CD4-positive, alpha-beta T cell treated with Interleukin-4 for 4 hours (primary cell): ENCODE results near the gene CCDC47.
"Not testable (repeated sequence)": the region's sequence is repeated elsewhere in the genome, so short reads cannot be mapped to it uniquely, and the experiment has no call there.

ENCODE experiments used
- DNase-seq: peaks from one replicate; pipeline ENCODE4 v3.0.0-alpha.2; 2020

Gene CCDC47

DNA sequence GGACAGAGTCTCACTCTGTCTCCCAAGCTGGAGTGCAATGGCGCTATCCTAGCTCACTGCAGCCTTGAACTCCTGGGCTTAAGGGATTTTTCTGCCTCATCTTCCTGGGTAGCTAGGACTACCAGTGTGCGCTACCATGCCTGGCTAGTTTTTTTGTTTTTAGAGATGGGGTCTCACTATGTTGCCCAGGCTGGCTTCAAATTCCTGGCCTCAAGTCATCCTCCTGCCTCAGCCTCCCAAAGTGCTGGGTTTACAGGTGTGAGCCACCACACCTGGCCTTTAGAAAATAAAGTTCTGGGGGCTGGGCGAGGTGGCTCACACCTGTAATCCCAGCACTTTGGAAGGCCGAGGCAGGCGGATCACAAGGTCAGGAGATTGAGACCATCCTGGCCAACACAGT is 53.2 kb downstream of the CCDC47 start:
- DNase-seq: not testable (repeated sequence)

DNA sequence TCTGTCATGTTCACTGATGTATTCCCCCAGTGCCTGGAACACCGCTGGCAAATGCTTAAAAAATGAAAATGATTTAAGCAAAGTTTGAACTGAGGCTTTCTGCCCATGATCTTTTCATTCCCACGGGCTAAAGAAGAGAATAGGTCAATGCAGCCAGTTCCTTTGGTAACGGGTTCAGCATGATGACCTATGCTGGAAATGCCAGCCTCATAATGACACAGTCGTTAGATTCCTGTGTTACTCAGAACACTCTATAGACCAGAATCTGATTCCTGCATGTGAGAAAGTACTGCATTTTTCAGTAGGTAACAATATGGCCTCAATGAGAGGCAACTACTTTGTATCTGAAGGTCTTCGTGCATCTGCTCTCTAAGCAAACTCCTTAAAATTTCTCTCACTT is 54.4 kb downstream of the CCDC47 start:
- DNase-seq: no peak

DNA sequence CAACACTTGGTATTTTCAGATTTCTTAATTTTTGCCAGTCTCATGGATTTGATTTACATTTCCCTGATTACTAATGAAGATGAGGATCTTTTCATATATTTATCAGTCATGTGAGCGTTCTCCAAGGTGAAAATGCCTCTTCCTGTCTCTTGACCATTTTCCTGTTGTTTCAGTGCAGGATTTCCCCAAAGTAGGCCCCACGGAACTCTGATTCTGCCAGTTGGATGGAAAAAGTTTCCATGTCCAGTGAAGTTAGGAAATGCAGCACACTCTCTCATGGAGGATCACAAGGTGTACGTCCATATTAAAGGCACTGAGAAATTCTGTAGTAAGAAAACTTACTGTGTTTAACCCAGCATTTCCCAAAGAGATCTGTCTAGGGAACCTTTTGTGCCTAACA is 57.0 kb downstream of the CCDC47 start:
- no peak for DNase-seq

DNA sequence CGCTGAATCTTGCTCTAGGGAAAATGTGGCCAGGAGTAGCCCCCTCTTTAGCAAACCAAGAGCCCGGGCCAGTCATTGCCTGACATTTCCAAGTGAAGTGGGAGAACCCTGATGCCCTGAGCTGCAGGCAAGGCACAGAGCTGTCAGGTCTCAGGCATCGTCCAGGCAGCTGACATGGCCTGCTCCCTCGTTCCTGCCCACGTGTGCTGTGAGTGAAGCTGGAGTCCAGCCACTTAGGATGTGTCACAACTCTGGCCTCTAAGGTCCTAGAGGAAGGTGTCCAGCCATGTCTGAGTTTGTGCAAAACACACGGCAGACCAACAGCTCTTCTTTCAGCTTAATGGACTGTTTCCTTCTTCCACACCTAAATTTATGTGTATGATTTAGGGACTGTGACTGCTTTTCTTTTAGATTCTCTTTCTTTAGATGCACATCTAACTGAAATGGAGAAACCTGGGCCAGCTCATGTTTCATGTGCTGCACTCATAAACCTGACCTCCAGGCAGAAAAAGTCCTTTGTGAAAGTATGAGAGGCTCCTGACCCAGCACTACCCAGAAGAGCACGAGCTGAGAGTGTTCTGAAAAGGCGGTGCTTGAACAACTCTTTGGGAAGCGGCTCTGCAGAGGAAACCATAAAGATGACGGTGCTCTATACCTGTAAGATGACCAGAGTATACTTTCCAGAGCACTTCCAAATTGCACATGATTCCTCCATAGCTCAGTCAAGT is 58.7 kb downstream of the CCDC47 start:
- no peak for DNase-seq

DNA sequence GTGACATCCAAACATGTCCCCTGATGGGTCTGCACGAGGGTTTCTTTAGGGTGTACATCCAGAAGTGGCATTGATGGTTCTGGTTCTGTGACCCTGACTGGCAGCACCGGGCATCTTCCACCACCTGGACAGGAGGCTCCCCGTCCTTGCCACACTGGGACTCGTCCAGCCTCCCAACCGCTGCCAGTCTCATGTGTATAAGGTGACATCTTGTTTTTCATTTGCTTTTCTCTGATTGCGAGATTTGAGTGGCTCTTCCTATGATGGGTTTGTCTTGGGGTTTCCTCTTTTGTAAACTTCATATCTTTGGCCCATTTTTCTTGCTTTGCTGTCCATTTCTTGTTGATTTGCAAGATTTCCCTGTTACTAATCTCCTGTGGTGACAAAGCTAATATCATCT is 64.3 kb downstream of the CCDC47 start:
- no peak for DNase-seq

DNA sequence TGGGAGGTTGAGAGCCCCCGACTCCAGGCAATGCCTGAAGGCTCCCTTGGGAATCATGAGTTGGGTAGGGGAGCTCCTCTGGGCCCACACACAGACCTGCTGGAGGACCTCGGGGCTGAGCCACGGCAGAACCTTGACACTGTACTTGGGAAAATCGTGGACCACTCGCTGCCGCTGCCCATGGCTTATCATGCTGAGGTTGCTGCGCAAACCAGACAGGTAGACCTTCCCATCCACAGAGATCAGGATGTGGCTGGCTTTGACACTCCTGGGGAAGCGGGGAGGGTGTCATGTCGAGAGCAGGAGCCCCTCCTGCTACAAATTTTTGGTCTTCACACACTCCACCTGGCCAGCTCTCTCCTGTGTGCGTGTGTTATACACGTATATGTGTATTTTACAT is 66.2 kb downstream of the CCDC47 start:
- DNase-seq: no peak

DNA sequence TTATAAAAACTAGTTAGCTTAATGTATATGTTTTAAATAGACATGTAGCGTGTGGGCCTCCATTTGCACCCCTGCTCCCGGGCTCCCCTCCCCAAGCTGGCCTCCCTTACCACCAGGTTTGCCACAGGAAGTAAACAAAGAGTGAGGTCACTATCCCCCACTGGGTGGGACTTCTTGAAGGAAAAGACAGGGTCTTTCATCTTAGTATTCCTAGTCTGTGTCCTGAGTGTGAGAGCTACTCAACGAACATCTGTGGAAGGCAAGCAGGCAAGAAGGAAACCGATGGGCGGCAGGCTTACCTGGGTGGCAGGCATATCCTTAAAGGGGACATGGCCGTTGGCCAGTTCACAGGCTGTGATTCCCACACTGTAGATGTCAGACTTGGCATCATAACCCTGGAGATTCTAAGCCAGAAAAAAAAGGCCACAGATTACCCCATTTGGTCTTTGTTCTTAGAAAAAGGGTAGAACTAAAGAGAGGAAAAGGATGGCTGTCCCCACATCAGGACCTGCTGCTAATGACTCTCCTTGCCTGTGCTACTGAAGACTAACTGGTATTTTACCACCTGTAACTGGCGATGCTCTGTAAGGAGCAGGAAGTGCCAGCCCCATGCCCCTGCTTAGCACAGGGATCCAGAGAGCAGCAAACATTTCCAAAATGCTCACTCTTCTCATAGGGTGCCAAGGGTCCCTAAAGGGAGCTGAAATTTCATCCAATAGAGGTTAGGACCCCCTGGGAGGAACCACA is 66.9 kb downstream of the CCDC47 start:
- DNase-seq: peak; percentile 44

DNA sequence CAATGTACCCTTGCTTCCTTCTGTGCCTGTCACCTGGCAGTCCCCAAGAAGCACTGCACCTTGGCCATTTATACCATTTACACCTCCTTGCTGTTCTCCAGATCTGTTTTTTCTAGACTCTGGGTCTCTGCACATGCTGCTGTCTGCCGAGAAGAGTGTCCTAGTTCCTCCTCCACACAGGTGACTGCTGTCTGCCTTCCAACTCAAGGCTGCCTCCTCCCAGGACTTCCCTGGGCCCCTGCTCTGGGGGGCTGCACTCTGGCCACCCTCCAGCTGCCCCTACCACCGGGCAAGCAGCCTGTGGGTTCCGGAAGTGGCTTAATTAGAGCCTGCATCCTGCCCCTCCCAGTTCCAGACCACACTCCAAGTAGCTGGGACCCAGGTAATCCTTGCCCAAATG is 67.7 kb downstream of the CCDC47 start:
- no peak for DNase-seq

DNA sequence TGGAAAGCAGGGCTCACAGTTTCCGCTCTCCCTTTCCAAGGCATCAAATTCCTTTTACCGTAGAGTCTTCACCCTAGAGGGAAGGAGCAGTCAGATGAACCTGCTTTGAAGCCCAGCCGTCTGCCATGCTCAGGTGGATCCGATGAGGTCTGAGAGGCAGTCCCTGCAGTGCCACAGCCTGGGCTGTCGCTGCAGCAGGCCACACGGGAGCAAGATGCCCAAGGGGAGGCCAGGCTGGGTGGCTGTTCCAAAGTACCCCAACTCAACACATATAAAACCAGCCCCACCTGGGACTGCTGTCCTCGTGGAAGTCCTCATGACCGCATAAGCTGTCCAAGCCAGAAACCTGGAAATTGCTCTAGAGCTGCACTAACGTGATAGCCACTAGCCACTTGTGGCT is 68.6 kb downstream of the CCDC47 start:
- DNase-seq: no peak

DNA sequence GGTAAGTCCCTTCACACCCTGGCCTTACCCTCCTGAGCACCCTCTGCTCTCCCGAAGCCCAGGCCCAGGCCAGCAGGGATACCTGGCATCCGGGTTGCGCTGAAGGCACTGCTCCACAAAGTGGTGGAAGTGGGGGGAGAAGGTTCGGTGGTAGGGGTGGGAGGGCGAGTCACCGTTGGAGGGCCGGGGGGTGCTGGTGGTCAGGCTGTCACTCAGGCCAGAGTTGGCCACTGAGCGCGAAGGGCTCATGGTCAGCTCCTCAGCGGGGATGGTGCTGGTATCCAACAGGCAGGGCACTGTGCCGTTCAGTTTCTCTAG is 69.2 kb downstream of the CCDC47 start:
- DNase-seq: no peak

DNA sequence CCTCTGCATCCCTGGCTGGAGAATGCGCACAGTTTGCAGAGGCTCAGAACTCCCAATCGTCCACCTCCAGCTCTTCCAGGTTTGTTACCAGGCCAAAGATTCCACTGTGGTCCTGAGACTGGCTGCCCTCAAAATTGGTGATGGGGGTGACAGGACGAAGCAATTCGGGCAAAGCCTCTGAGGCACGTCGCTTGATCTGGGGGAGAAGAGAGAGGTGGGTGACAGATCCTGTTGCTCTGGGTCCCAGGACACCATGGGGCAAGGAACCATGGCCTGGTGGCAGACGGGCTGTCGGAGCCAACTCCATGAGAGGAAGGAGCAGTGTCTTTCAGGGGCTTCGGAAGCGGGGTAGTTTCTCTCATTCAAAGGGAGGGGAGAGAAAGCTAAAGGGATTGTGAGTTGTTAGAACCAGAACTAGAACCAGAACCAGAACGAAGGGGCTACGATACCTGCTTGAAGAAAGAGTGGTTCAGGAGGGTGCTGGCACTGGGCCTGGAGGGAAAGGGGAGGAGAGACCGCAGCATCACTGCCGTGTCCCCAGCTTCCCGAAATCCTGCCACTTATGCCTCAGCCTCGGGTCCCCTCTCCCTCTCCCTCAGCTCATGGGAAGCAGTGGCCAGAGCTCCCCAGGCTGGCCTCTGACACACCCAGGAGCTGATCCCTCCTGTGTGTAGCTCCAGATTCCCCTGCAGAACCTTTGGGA is 69.7 kb downstream of the CCDC47 start:
- DNase-seq: no peak

DNA sequence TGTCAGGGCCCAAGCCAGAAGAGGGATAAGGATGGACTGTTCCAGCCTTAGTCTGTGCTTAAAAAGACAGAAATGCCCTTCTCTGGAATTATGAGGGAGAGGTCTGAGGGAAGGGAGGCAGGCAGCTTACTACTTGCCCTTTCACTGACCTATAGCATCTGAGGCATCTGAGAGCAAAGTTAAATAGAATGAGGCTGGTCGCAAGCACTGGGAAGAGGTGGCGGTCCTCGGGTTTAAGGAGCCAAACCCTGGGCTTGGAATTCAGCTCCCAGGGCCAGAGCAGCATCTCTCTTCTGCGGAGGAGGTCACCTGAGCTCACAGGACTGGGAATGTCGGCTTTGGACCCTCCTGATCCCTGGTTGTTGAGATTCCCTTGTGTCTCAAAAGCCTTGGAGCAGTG is 70.4 kb downstream of the CCDC47 start:
- no peak for DNase-seq

DNA sequence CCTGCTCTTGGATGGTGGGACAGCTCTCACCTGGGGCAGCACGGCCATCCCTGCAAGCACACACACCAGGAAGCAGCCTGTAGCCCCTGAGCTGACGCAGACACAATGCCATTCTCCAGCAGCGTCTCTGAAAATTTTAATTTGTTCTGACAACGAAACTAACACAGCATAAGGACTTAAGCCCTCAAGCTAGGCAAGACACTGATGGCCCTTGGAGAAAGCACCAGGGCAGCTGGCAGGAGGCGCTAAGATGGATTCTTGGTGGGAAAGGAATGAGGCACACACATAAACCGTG is 70.7 kb downstream of the CCDC47 start:
- no peak for DNase-seq

DNA sequence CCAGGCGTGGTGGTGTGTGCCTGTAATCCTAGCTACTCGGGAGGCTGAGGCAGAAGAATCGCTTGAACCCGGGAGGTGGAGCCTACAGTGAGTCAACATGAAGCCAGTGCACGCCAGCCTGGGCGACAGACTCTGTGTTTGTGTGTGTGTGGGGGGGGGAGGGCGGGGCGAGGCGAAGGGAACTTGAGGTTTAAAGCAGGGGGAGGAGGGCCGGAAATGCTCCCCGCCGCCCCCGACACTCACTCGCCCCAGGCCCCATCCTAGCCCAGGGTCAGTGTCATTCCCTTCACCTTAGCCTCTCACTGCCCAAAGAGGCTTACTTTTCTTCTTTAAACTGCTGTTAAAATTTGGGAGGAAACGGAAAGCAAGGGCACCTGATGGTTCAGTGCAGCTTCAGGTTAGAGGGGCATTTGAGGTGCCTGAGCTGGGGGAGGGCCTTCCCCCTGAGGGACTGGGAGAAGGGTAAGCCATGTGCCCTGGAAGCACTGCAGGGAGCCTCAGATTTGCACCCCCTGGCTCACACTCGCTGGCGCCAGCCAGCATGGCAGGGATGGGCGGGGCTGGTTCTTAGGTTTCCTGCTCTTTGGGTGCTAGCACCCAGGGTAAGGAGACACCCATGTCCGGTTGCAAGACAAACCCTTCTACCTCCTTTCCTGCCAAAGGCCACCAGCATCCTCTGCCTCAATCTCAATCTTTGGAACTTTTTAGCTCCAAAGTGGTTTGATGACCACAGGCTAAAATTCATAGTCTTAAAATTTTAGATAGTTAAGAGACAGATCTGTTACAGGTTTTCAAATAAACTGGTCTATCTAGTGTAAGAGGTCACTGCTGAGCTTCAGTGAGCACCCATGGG is 71.3 kb downstream of the CCDC47 start:
- DNase-seq: peak; percentile 91

DNA sequence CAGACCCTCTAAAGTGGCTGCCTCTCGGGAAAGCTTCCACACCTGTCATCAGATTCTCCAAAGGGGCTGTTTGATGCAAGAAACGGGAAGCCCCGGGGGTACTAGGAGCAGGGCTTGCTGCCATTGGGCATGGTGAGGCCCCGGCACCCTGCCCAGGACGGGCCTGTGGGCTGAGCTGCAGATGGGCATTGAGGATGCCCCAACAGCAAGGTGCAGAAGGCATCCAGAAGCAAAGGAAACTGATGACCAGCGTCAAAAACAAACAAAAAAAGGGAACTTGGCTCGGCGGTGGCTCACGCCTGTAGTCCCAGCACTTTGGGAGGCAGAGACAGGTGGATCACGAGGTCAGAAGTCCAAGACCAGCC is 72.0 kb downstream of the CCDC47 start:
- DNase-seq: no peak

DNA sequence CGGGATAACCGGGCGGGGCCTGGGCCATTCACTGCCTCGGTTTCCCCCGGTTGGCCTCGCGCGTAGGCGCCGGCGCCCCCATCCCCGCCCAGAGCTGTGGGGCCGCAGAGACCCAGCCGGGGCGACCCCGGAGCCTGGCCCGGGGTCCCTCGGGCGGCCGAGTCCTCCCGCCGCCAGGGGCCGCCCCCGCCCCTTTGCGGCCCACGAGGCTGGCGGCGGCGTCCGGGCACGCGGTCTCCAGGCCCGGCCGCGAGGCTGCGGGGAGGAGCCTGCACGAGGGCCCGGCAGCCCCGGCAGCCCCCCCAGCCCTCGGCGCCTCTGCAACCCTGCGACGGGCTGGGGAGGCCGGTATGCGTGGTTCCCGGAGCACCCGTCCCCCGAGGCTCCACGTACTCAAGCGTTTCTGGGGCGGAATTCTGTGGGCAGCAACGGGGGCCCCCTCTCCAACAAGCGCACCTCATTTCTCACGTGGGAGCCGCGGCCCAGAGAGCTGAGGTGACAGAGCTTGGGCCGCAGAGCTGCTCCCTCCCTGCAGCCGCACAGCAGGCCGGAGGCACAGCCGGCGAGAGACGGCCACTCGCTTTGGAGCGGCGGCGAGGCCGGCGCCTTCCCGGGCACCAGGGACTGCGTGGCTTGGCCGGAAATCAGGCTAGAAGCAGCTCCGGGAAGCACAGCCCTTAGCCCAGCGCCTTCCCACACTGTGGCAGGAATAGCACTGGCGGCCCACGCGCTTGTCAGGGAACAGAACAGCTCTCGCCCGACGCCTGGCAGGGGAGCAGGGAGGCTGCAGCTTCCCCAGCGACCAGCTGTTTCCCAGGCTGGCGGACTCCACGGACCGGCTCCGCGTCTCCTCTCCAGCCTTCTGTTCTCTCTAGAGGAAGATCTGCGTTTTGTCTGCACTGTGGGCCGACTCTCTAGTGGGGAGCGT is 72.6 kb downstream of the CCDC47 start:
- peak; percentile 55 for DNase-seq

DNA sequence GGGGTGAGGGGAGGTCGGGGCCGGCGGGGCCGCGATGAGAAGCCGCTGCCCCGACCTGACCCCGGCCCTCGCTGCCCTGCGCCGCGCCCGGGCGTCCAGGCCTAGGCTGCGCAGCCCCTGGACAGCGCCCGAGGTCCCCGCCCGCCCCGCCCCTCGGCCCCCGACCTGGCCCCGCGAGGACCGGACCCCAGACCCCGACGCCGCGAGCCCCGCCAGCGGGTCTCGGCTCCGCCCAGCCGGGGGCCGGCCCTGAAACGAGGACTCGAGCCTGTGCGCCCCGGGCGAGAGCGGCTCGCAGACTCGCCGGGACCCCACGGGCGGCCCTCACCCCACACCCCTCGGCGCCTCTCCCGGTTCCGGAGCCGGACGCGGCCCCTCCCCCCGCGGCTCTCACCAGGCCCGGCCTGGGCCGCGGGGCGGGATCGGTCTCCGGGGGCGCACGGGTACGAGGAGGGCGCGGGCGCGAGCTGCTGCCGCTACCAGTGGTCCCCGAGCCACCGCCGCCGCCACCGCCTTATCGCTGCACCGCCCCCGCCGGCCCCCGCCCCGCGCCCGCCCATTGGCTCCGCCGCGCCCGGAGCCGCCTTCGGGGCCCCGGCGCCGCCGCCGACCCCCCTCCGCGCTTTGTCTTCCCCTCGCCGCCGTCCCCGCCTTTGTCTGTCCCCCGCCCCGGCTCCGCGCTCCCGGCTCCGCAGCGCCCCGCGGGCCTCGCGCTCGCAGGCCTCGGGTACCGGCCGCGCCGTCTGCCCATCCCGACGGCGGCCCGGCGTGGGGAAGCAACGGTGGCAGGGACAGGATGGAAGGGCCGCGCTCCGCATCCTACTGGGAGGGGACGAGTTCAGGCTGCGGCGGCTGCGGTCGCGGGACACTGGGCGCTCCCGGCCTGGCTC is 73.5 kb downstream of the CCDC47 start, which contains the start of gene LIMD2:
Gene LIMD2 (minus strand): TSS at position 488 of the 890 bp plus-strand sequence. CDS start 827 bp downstream, outside the sequence.
- DNase-seq: peak; percentile 90

DNA sequence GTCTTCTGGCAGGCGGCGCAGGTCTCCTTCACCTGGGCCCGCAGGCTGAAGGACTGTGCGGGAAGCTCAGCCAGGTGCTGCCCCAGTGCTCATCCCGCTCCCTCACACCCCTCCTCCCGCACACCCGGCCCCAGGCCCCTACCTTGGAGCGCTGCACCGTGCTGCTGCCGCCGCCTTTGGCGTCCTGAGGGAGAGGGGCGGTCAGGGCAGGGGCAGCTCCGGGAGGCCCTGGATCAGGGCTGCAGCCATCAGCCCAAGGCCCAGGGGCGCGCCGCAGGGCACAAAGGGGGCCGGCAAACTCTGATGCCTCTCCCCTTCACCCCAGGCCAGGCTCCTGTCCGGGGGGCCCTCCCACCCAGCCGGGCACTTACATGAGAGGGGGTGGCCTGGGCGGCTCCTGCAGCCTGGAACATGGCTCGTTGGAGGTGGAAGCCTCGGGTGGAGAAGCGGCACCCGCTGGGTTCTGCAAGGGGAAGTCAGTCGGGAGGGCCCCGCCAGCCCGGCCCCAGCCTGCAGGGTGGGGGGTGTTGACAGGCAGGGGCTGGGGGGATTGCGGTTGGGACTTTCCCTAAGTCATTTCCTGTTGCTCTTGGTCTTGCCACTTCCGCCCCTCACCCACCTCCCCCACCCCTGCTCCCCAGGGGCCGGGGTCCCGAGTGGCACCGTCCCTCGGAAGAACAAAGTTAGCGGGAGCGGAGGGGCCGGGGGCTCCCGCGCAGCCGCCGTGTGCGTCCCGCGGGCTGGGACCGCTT is 74.3 kb downstream of the CCDC47 start:
- peak; percentile 96 for DNase-seq

DNA sequence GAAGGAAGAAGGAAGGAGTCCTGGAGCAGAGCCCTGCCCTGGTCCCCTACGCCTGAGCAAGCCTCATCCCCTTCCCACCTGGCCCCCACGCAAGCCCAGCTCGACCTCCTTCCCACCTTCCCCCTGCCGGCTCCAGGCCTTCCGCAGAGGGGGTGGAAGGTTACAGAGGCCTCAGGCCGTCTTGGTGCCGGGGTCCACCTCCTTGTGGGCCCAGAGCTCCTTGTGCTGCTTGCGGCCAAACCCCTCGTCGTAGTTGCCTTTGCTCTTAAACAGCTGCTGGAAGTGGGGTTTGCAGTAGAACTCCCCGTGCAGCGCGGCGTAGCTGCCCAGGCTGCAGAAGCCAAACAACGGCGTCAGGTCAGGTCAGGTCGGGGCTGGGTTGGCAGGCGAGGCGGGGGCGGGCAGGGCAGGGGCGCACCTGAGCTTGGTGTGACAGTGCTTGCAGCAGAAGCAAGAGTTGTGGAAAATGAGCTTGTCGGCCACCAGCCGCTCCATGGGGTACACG is 75.0 kb downstream of the CCDC47 start:
- no peak for DNase-seq
